Esophagus squamous epithelium (tissue), 4 donors: ENCODE measurements around the gene KDSR.

ENCODE experiments used
- CTCF ChIP-seq, 6 experiments: fragments of 450-650 bp in 4 of 6; fragments of 200-600 bp in 2 of 6; sonication (generic) in 2 of 6; IDR thresholded peaks; one replicate each; pipeline ENCODE4 v1.5.1; 2016 to 2019; ENCODE audit warnings: antibody characterized with exemption in 6 of 6, mild to moderate bottlenecking in 4 of 6, moderate library complexity in 4 of 6
- POLR2A ChIP-seq, 4 donors: fragments of 450-650 bp; IDR thresholded peaks; one replicate each; pipeline ENCODE4 v1.6.1; 2017; ENCODE audit warnings: antibody characterized with exemption in 4 of 4, mild to moderate bottlenecking in 4 of 4, moderate library complexity in 3 of 4

DNA sequence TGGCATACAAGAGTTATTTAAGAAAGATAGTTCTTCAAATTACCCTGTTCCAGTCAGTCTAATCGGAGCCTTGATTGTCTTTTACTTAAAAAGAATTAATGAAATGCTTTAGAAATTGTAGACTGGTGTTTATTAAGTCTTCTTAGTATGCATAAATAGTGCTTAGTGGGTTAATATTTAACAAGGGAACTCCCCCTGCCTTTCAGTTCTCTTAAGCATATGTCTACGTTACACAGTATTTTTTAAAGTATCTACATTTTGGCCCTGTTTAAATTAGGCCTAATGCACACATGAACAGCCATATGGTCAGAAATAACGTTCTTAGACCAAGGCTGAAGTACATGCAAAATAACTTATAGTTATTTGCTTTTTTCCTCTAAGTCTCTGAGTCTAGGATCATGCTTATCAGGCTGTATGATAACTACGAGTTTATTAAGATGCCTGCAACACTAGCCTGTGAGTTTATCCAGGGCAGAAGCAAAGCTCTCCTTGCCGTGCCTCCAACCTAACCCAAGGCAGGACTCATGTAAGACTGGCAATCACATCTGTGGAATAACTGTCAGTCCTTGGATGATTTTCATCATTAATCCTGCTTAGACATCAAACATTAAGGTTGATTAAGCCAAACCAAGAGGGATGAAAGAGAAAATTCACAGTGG lies 54.1 kb downstream of the KDSR start:
- TF ChIP-seq CTCF (IDR thresholded peaks at IDR 0.05) (no peak), POLR2A (IDR thresholded peaks at IDR 0.05) (no peak)
